GM19397 (cell line): ENCODE results near the gene NDUFAF2.
"Not testable (repeated sequence)": the region's sequence is repeated elsewhere in the genome, so short reads cannot be mapped to it uniquely, and the experiment has no call there.

Experiments
- ATAC-seq: cut with Tn5 transposase; IDR thresholded peaks from one replicate; pipeline ENCODE4 v1.9.1; 2021; ENCODE audit warnings: mild to moderate bottlenecking, moderate library complexity; ENCODE audit not compliant: unreplicated experiment

Gene NDUFAF2

DNA sequence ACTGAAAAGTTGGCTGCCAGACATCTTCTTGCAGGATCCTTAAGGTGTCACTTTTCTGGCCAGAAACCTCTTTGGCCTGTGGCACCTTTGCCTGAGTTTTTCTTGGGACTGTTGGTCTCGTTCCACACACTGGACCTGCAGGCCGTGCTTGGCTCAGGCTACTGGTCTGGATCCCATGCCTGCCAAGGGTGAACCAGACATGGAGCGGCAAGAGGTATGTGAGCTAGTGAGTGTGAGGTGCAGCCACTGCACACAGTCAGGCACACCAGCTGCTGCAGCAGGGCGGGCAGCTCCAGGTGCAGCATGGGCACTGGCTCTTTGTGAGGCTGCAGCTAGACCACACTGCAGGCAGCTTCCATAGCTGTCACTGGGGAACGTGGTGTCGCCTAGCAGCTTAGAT lies 47.9 kb downstream of the NDUFAF2 start:
- ATAC-seq: no peak

DNA sequence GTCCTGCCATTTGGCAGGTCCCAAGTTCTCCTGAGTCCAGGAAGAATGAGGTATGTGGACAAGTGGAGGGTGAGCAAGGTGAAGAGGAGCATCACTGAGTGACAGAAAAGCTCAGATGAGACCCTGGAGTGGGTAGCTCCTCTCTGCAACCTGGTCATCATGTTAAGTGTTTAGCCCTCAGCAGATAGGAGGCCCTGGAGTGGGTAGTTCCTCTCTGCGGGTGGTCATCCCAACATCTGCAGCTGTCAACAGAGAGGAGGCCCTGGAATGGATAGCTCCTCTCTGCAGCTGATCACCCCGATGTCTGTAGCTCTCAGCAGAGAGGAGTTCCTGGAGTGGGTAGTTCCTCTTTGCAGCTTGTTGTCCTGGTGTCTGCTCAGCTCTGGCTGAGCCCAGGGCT lies 48.4 kb downstream of the NDUFAF2 start:
- ATAC-seq: no peak

DNA sequence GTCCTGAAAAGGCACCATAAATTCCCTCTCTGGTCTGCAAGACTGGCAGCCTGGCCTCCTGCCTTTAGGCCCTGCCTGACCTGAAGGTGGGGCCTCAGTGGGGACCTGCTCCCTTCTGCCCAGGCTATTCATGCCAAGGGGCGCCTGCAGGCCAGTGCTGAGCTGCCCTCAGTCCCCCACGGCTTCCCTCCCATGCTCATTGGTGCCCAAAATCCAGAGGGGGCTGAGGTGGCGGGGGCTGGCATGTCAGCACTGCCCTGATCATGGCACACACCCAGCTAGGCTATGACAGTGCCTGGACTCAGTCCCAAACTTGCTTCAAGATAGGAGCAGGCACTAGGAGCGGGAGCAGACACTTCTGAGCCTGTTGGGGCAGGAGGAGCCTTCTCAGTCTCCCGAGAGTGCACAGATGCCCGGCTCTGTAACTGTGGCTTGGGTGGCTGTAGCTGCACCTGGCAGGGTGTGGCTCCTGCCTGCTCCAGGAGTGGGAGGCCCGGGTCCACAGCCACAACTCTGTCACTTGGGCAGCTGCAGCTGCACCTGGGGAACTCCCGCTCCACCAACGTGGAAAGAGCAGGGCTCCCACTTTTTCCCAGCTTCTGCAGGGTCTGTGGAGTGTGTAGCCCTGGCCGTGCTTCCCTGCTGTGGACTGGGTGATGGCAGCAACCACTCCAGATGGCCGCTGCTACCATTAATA lies 49.0 kb downstream of the NDUFAF2 start:
- ATAC-seq: no peak

DNA sequence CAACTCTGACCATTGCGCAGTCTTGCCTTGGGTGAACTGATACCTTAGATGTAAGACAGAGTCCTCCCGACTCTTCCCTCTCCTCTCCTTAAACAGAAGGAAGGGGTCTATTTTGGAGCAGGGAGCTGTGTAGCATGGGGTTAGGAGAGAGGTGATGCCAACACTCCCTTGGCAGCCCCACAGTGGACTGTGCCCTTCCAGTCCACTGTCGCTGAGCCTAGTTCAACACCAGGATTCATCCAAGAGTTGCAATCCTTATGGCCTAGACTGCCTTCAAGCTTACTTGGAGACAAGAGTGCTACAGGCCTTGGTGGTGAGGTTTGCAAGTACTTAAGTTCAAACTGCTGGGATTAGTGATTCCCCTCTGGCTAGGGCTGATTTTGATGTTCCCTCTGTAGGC lies 51.4 kb downstream of the NDUFAF2 start:
- ATAC-seq: no peak

DNA sequence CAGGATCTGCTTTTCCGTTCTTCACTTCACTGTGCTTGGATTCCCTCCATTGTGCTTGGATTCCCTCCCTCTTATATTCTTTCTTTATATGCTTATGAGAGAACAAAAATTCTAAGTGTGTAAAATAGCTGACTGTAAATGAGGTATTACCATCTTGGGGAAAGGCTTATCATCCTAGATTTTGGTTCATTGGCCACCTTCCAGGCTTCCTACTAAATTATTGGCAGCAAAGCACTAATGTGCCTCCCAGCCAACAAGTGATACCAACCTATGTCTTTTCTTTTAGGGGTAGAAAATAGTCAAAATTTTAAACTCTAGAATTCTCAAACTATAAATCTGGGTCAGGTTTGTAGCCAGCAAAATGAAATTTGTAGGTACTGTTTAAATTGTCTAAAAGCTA lies 52.7 kb downstream of the NDUFAF2 start:
- ATAC-seq: no peak

DNA sequence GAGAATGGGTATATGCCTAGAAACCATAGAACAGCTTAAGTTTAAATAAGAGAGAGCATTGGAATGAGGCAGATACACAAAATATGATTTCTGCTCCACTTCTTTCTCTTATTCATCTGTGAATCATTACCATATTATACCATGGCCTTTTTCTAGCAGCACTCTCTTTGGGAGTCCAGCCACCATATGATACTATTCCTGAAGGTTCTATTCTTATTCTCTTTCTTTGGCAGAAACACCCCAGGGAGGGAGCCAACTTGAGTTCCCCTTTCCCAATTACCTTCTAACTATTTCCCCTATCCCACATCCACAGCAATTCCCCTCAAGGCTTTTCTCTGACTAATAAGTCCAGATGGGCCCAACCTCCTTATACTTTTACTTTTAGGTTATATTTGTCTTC lies 55.9 kb downstream of the NDUFAF2 start:
- ATAC-seq: no peak

DNA sequence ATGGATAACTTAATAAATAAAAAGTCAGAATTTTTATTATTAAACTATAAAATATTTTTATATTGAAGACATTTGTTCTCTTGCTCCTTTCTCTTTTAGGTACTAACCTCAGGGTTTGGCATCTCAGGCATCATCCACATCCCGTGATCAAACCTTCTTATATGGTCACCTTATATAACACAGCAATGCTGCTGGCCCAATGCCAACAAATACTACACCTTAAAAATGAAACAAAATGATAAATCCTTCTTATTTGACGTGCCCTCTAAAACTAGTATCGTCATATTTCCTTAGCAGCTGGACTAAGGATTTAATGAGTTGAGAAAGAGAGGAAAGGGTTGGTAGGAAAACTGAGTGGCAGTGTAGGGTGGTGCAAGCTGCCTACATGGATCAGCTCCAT lies 56.6 kb downstream of the NDUFAF2 start:
- no peak for ATAC-seq

DNA sequence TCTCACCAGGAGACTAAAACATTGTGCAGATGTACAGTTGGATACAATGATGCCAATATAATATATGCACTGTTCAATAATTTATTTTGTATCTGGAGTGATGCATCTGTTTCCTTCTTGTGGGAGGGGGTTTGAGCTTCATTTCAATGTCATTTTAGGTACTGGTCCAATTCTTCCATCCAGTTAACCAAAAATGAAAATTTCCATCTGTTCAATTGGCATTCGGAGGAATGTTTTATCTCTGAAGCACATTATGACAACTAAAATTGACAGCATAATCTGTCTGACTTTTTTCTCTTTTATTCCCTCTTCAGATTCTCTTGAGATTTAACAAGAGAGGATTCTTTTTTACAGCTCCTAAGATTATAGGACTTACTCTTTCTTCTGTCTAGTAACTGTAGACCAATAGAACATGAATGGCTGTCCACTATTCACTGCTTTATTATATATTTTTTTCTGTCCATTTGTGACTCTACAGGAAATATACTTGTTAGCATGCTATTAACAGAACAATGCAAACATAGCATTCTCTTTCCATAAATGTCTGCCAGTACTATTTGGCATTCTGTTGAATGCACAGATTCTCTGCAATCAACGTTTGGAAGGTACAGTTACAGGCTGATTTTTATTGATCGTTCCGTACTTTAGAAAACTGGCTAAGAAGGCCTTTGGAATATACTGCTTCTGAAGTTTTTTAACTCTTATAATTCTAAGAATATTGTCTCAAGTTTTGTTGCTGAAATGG lies 57.8 kb downstream of the NDUFAF2 start:
- ATAC-seq: no peak

DNA sequence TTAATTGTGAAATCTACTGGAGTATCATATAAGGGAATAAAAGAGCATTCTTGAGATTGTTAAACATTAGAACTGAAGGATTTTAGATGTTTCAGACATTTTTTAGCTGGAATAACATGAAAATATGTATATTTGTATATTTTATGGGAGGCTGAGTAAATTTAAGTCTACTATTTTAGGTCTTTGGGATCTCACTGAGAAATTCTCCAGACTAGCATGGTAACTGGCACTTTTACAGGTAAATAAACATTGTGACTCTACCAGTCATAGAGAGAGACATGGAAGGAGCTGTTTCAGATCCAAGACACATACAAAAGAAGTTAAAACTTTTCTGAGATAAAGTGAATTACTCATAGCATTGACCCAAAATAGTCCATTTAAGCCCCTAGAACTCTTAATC lies 59.4 kb downstream of the NDUFAF2 start:
- no peak for ATAC-seq

DNA sequence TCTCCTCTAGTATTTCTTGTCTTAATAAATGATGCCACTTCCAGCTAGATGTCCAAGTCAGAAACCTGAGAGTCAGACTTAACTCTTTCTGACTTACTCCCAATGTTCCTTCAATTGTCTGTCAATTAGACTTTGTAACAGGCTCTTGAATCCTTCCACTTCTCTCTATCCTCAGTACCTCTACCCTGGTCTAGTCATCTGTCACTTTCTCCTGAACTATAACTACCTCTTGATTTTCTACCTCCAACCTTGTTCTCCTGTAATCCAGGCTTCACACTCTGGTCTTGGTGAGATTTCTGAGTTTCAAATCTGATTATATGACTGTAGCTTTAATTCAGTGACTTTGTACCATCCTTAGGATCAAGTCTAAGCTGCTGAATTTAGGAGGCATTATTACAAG lies 64.9 kb downstream of the NDUFAF2 start:
- ATAC-seq: no peak

DNA sequence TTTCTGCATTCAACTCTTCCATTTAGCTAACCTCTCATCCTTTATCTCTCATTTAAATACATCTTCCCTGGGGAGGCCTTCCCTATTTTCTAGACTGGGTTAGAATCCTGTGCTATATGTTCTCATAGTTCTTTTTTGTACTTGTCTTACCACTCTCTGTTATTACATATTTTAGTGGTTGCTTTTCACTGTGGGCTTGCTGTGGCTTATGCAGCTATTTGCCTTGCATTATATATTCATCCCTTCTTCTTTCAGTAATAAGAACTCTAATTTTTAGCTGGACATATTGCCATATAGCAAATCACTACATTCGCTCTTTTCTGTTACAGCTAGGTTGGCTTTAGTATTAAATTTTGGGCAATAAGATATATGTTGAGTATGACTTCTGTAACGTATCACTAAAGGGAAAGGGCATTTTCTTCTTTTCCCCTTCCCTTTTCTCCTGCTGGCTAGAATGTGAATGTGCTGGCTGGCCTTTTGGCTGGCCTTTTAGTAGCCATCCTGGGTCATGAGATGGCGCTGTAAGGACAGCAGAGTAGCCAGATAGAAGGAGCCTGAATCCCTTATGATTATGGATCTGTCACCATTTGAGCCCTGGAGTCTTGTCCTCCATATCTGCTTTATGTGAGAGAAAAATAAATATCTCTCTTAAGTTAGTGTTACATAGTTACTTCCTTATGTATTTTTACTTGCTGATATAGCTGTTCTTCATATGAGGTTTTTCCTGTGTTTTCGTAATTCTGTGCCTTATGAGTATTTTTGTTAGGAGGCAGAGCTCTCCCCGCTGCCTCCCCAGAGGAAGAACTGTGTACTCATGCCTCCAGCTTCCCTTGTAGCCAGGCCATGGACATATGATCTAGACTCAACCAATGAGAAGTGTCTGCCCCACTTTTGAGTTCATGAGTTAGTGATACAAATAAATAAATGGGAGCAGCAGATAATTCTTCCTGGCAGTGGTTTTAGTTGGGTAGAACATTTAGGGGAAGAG lies 65.8 kb downstream of the NDUFAF2 start:
- no peak for ATAC-seq

DNA sequence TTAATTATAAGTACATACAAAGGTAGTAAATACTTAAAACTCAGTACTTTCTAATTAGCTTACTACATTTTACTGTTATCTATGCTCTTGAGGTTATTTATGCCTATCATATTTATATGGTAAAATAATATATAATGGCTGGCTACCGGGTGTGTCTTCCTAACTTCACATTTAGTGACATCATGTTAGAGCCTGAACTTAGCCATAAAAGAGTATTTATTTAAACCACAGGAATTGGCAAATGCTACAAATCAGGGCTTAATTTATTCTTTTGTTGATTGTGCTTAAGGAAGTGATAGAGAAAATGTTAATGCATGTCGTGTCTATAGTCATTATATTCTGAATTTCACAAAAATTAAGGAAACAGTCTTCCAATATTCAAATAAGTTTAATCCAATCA lies 73.1 kb downstream of the NDUFAF2 start:
- ATAC-seq: no peak

DNA sequence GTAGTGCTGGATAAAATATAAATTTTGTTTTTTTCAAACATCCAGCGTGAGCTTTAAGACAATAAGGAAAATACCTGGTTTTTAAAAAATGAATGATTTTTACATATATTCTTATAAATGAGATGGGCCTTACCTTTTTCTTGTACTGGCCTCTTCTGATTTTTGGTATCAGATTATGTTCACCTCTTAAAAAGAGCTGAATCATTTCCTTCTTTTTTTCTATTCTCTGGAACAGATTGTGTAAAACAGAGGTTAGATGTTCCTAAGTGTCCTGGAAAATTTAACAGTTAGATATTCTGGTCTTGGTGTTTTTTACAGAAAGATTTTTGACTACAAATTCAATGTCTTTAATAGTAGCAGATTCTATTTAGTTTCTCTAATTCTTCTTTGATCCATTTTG lies 74.6 kb downstream of the NDUFAF2 start:
- no peak for ATAC-seq

DNA sequence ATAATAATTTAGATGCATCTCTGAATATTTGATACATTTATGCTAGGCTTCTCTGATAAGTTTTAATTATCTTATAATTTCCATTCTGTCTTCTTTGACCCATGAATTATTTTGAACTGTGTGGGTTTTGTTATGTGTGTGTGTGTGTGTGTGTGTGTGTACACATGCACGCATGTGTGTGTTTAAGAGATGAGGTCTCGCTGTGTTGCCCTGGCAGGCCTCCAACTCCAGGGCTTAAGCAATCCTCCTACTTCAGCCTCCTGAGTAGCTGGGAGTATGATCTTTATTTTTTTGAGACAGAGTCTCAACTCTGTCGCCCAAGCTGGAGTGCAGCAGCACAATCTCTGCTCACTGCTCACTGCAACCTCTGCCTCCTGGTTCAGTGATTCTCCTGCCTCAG lies 75.4 kb downstream of the NDUFAF2 start:
- ATAC-seq: no peak

DNA sequence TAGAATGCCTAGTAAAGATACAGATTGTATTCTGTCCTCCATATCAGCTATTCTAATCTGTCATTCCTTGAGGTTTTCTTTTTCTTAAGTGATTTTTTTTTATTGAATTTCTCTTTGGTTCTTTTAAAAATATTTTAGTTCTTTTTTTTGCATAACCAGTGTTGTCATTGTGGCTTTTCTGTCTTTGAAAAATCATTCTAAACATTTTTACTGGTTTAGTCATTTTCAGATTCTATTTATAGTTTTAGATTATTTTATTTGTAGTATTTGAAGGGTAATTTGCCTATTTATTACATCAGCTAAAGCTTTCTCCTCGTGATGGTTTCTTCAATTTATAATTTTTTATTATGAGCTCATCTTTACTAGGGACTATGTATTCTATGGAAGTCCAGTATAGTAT lies 78.1 kb downstream of the NDUFAF2 start:
- no peak for ATAC-seq

DNA sequence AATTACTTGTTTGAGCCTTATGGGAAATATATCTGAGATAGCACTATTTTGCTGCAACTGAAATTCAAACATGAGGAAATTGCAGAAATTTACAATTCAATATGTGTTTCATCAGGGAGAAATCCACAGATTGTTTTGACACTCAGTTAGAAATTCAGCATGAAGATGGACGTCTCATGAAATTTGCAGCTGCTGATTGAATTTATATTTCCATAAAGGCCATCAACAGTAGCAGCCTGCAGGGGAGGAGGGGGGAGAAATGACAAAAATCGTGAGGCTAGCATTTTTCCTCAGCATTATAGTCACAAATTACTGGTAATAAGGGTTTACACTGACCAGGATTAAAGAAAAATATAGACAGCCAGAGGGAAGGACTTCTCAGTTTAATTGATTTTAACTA lies 81.0 kb downstream of the NDUFAF2 start:
- no peak for ATAC-seq

DNA sequence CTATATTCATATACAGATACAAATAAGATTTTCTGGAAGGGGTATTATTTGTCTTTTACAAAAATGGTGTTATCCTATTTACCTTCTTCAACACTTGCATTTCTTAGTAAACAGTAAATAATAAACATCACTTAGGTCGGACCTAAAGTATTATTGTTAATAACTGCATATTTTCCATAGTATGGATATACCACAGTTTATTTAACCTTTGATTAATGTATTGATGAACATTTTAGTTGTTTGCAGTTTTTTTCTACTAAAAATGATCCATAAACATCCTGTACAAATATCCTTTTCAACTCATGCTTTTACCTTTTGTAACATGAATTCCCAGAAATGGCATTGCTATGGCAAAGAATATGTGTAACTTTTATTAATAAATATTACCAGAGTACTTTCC lies 83.4 kb downstream of the NDUFAF2 start:
- ATAC-seq: no peak

DNA sequence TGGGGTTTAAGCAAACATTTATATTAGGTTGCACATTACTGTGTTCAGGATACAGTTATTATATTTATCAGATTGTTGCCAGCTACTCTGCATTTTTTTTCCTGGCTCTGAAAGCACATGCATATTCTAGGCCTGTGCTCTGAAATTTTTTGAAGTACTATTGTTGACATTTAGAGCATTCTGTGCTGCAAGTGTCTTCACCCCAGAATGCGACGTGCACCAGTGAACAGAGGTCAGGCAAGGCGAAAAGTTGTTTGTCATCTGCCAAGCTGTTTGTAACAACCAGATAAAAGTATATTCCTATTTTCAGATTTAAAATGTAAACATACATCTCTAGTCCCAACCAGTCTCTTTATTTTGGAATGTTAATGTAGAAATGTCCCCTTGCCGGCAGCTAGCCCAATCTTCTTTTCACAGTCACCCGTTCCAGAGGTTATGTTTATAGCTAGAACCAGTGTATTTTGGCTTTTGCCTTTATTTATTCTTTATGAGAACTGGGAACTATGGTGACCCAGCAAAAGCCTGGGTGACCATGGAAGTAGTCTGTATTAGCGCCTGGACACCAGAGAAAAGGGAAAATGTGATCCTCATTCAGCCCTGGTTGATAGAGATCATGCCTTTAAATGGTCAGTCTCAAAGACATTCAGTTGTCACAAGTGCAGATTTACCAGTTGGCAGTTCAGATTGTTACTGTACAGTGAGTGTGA lies 84.6 kb downstream of the NDUFAF2 start:
- ATAC-seq: no peak

DNA sequence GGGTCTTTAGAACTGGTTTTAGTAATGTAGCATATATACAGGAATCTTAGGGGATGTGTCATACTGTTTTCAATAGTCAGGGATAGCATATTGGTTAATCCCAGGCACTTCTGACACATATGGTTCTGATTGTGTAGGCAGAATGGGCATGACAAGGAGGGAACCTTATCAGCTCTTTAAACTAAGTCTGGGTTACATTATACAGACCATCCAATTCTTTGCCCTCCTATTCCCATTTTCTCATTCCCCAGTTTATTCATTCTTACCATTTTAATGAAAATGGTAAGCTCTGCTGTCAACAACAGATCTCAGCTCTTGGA lies 85.1 kb downstream of the NDUFAF2 start:
- no peak for ATAC-seq

DNA sequence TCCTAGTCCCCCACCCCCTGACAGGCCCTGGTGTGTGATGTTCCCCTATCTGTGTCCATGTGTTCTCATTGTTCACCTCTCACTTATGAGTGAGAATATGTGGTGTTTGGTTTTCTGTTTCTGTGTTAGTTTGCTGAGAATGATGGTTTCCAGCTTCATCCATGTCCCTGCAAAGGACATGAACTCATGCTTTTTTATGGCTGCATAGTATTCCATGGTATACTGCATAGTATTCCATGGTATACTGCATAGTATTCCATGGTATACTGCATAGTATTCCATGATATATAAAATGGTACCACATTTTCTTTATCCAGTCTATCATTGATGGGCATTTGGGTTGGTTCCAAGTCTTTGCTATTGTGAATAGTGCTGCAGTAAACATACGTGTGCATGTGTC lies 86.3 kb downstream of the NDUFAF2 start:
- ATAC-seq: not testable (repeated sequence)

DNA sequence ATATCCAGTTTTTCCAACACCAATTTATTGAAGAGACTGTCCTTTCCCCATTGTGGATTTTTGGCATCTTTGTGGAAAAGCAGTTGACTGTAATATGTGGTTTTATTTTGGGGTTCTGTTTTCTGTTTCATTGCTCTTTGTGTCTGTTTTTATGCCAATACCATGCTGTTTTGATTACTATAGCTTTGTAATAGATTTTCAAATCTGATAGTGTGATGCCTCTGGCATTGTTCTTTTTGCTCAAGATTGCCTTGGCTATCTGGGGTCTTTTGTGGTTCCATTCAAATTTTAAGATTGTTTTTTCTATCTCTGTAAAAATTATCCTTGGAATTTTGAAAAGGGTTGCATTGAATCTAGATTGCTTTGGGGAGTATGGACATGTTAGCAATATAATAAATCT lies 99.5 kb downstream of the NDUFAF2 start:
- ATAC-seq: no peak
